Common myeloid progenitor, CD34-positive (primary cell): ENCODE results near the gene CDC42EP1.
"Not testable (repeated sequence)": the region's sequence is repeated elsewhere in the genome, so short reads cannot be mapped to it uniquely, and the experiment has no call there.

ENCODE experiments used
- CTCF ChIA-PET: fragments of 350-600 bp; sonication (Branson Sonifier 250); formaldehyde crosslinking; loops from one replicate; lab custom pipeline; 2021; ENCODE audit warnings: antibody characterized with exemption; lab: Charles Lee
- POLR2A ChIA-PET: fragments of 350-600 bp; sonication (Branson Sonifier 250); formaldehyde crosslinking; loops from one replicate; lab custom pipeline; 2021; ENCODE audit warnings: antibody characterized with exemption; lab: Charles Lee
- DNase-seq, 3 donors: peaks; one replicate each; pipeline versions ENCODE4 v3.0.0 to v3.0.0-alpha.2; 2013
- H3K27ac ChIP-seq, 2 experiments: 1 replicate in 1 of 2; 2 replicates in 1 of 2; pipeline ENCODE4 v1.7.0; 2013; ENCODE audit warnings: inconsistent platforms in 2 of 2, low read length in 2 of 2, mild to moderate bottlenecking in 2 of 2, low read depth in 1 of 2, moderate library complexity in 1 of 2; ENCODE audit not compliant: severe bottlenecking in 2 of 2, insufficient read depth in 1 of 2, poor library complexity in 1 of 2
- H3K27me3 ChIP-seq, 5 experiments: replicated peaks in 2 of 5; 1 replicate in 3 of 5; 2 replicates in 2 of 5; pipeline versions ENCODE4 v1.6.1 to v1.7.0; 2013; ENCODE audit warnings: low read length in 4 of 5, mild to moderate bottlenecking in 2 of 5, moderate library complexity in 2 of 5, inconsistent platforms in 1 of 5; ENCODE audit not compliant: insufficient read depth in 5 of 5, control insufficient read depth in 4 of 5
- H3K36me3 ChIP-seq, 4 experiments: 1 replicate in 2 of 4; 2 replicates in 2 of 4; pipeline versions ENCODE4 v1.6.1 to v1.7.0; 2013; ENCODE audit warnings: low read length in 3 of 4, control low read depth in 1 of 4, mild to moderate bottlenecking in 1 of 4; ENCODE audit not compliant: control insufficient read depth in 4 of 4, insufficient read depth in 4 of 4
- H3K4me1 ChIP-seq, 4 experiments: 1 replicate in 3 of 4; 2 replicates in 1 of 4; pipeline versions ENCODE4 v1.6.1 to v1.7.1; 2013; ENCODE audit warnings: low read length in 3 of 4, mild to moderate bottlenecking in 3 of 4, control low read depth in 1 of 4, inconsistent platforms in 1 of 4, moderate library complexity in 1 of 4; ENCODE audit not compliant: control insufficient read depth in 4 of 4, insufficient read depth in 4 of 4; ENCODE audit errors: control extremely low read depth in 1 of 4
- H3K4me3 ChIP-seq, 7 experiments: 1 replicate in 4 of 7; 2 replicates in 3 of 7; pipeline versions ENCODE4 v1.5.1 to v1.7.0; 2013; ENCODE audit warnings: mild to moderate bottlenecking in 7 of 7, low read length in 6 of 7, moderate library complexity in 6 of 7, inconsistent platforms in 2 of 7, low read depth in 2 of 7, control low read depth in 1 of 7; ENCODE audit not compliant: insufficient read depth in 4 of 7, control insufficient read depth in 1 of 7; ENCODE audit errors: extremely low read depth in 1 of 7
- H3K9me3 ChIP-seq, 5 experiments: 1 replicate in 4 of 5; 2 replicates in 1 of 5; pipeline versions ENCODE4 v1.6.1 to v1.7.1; 2013; ENCODE audit warnings: low read length in 4 of 5, mild to moderate bottlenecking in 2 of 5, inconsistent platforms in 1 of 5, low read depth in 1 of 5, moderate library complexity in 1 of 5; ENCODE audit not compliant: control insufficient read depth in 4 of 5, insufficient read depth in 2 of 5; ENCODE audit errors: control extremely low read depth in 1 of 5
- WGBS: methylation state at CpG from one replicate; pipeline ENCODE4 v1.1.5; 2013; ENCODE audit not compliant: insufficient coverage; 5-methylcytosine and 5-hydroxymethylcytosine counted together

Gene CDC42EP1

GRCh38 chr22:37602546-37603277, 42.4 kb downstream of the CDC42EP1 start:
- H3K36me3 ChIP-seq, H3K4me3 ChIP-seq, H3K27me3 ChIP-seq, H3K9me3 ChIP-seq, H3K27ac ChIP-seq, DNase-seq, POLR2A ChIA-PET: not testable (repeated sequence)
- CTCF ChIA-PET, result interaction anchor here (0.9 to 2.9 kb wide), 5 partner anchors 10 to 63 kb away, joined by 4 to 10 read pairs (median 5); no protein-coding TSS in a partner anchor
- H3K4me1 ChIP-seq, result peaks cover 2 to 23% (median 10%) of the 10 kb centered on the region in 4 experiments
- 71% methylated on average over 3 of the region's 5 CpGs for WGBS

GRCh38 chr22:37604074-37604473, 43.8 kb downstream of the CDC42EP1 start:
- WGBS, result 100% methylated on average over 3 of the region's 6 CpGs
- H3K9me3 ChIP-seq, result no peaks in the 10 kb centered on the region
- CTCF ChIA-PET, result interaction anchor here (0.7 to 31.2 kb wide), 6 partner anchors 10 to 64 kb away, joined by 3 to 622 read pairs (median 4); partner anchors contain the start of gene SH3BP1
- POLR2A ChIA-PET, result no interaction called here
- no peak for DNase-seq
- no peaks in the 10 kb centered on the region for H3K36me3 ChIP-seq
- H3K4me1 ChIP-seq, result peaks cover 5 to 25% (median 14%) of the 10 kb centered on the region in 4 experiments
- H3K27me3 ChIP-seq, result peaks cover 0 to 3% (median 0%) of the 10 kb centered on the region in 5 experiments
- no peak overlapping the region for H3K4me3 ChIP-seq
- no peak overlapping the region for H3K27ac ChIP-seq

- 47% methylated on average over 4 of the region's 5 CpGs for WGBS
- Histone ChIP-seq H3K4me3 (no peak overlapping the region), H3K9me3 (no peaks in the 10 kb centered on the region), H3K4me1 (peaks cover 8 to 31% (median 22%) of the 10 kb centered on the region in 4 experiments), H3K36me3 (no peaks in the 10 kb centered on the region), H3K27ac (no peak overlapping the region), H3K27me3 (peaks cover 0 to 3% (median 0%) of the 10 kb centered on the region in 5 experiments)
- DNase-seq, result peak in 2 of 3 donors; percentile 52 to 53
- ChIA-PET POLR2A (no interaction called here), CTCF (interaction anchor here (1.1 to 31.2 kb wide), 8 partner anchors 9 to 75 kb away, joined by 3 to 622 read pairs (median 4); partner anchors contain the start of gene SH3BP1)
Measured at GRCh38 chr22:37604875-37605274, 44.6 kb downstream of the CDC42EP1 start.

- peak; percentile 69 to 75 (median 74) for DNase-seq
- peak overlapping the region in 6 of 7 experiments; percentile 8 to 69 (median 30) for H3K4me3 ChIP-seq
- ChIA-PET CTCF (interaction anchor here (0.5 to 31.2 kb wide), 27 partner anchors 11 to 378 kb away, joined by 3 to 622 read pairs (median 4); partner anchors contain the start of genes NOL12, PDXP and SH3BP1), POLR2A (interaction anchor here (1.2 to 1.5 kb wide), 4 partner anchors 10 to 51 kb away, joined by 3 to 7 read pairs (median 4); partner anchors contain the start of gene PDXP)
- no peaks in the 10 kb centered on the region for H3K27me3 ChIP-seq
- H3K36me3 ChIP-seq, result no peaks in the 10 kb centered on the region
- no peak overlapping the region for H3K27ac ChIP-seq
- 2% methylated on average over 18 of the region's 44 CpGs for WGBS
- no peaks in the 10 kb centered on the region for H3K9me3 ChIP-seq
- peaks cover 10 to 45% (median 36%) of the 10 kb centered on the region in 4 experiments for H3K4me1 ChIP-seq
Measured at GRCh38 chr22:37607010-37607934, 47.0 kb downstream of the CDC42EP1 start.

GRCh38 chr22:37607935-37608476, 47.7 kb downstream of the CDC42EP1 start:
- H3K9me3 ChIP-seq, result no peaks in the 10 kb centered on the region
- ChIA-PET POLR2A (interaction anchor here (1.2 to 1.5 kb wide), 5 partner anchors 9 to 51 kb away, joined by 3 to 7 read pairs (median 4); partner anchors contain the start of gene PDXP), CTCF (interaction anchor here (0.7 to 31.2 kb wide), 19 partner anchors 12 to 88 kb away, joined by 3 to 622 read pairs (median 6); partner anchors contain the start of genes NOL12, PDXP and SH3BP1)
- H3K4me1 ChIP-seq, result peaks cover 10 to 47% (median 36%) of the 10 kb centered on the region in 4 experiments
- H3K36me3 ChIP-seq, result no peaks in the 10 kb centered on the region
- H3K27ac ChIP-seq, result peak overlapping the region; percentile 81 to 87
- DNase-seq, result no peak
- H3K27me3 ChIP-seq, result no peaks in the 10 kb centered on the region
- 1% methylated on average over 10 of the region's 17 CpGs for WGBS
- H3K4me3 ChIP-seq, result peak overlapping the region in 6 of 7 experiments; percentile 4 to 92 (median 85)

GRCh38 chr22:37608477-37609239, 48.4 kb downstream of the CDC42EP1 start, which contains the start of gene GGA1:
TSS of gene GGA1 (plus strand) at chr22:37608834. CDS start at chr22:37608861, 27 bp downstream.
- ChIA-PET CTCF (interaction anchor here (0.7 to 31.2 kb wide), 13 partner anchors 10 to 87 kb away, joined by 3 to 622 read pairs (median 5); partner anchors contain the start of genes PDXP and SH3BP1), POLR2A (interaction anchor here (1.0 to 1.5 kb wide), 7 partner anchors 8 to 77 kb away, joined by 3 to 7 read pairs (median 3); partner anchors contain the start of genes NOL12, PDXP and SH3BP1)
- Histone ChIP-seq H3K36me3 (no peaks in the 10 kb centered on the region), H3K9me3 (no peaks in the 10 kb centered on the region), H3K4me1 (peaks cover 10 to 50% (median 38%) of the 10 kb centered on the region in 4 experiments), H3K27ac (peak within 1 kb of the TSS; percentile 81 to 87), H3K27me3 (no peaks in the 10 kb centered on the region), H3K4me3 (peak within 1 kb of the TSS; percentile 56 to 92 (median 84))
- under 1% methylated on average over 65 of the region's 82 CpGs for WGBS
- peak; percentile 100 for DNase-seq
